HG02798 (cell line): Measurements from ENCODE around the gene TRMT13.
A peak's percentile ranks its signal among the peaks of the same experiment; 100 is the strongest.
"Not testable (repeated sequence)": the region's sequence is repeated elsewhere in the genome, so short reads cannot be mapped to it uniquely, and the experiment has no call there.

Experiments
- ATAC-seq: cut with Tn5 transposase; IDR thresholded peaks from one replicate; pipeline ENCODE4 v1.9.1; 2021; ENCODE audit warnings: mild to moderate bottlenecking; ENCODE audit not compliant: unreplicated experiment, poor library complexity

The TRMT13 gene

DNA sequence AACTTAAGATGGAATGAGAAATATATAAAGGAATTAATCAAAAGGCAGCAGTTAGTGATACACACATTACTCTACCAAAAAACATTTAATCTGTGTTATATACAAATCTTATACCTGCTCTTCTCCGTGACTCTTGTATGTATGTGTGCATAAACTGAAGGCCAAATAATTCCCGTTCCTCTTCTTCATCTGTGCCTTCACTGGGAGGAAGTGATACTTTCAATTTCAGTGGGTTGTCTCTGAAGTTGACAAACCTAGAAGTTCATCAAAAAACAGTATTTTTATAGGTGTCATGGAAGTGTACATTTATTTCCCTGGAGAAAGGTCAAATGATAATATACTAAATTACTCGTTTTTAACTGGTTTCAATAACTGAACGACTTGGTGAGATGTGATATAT, 19.3 kb downstream of the TRMT13 start:
- ATAC-seq: peak; percentile 66

DNA sequence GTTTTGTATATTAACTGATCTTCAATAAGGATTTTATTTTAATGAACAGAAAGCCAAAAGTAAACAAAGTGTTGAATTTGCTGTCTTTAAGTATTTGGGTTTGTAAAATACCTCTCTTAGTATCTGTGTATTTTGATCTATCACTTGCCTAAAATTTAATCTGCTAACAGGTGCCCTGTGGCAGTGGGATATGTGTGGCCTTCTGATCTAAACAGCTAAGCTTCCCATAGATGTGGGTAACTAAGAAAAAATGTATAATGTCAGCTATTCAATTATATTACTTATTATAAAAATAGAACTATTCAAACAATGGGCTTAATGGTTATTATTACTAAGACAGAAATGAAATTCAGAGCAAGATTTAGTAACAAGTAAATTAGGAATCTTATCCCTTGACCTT, 29.9 kb downstream of the TRMT13 start:
- ATAC-seq: no peak

DNA sequence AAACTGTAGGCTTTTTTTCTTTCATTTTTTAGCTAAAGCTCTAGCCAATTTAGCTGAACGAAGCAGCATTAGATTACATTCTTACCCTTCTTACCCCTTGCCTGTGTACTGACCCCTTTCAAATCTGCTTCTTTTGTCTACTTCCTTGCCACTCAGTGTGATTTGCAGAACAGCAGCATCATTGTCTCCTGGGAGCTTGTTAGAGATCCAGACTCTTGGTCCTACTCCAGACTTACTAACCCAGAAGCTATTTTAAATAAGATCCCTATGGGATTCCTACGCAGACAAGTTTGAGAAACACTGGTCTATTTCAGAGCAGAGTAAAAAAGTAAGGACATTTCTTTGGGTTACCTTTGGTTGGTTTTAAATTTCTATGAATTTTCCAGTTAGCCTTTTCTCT, 31.3 kb downstream of the TRMT13 start:
- no peak for ATAC-seq

DNA sequence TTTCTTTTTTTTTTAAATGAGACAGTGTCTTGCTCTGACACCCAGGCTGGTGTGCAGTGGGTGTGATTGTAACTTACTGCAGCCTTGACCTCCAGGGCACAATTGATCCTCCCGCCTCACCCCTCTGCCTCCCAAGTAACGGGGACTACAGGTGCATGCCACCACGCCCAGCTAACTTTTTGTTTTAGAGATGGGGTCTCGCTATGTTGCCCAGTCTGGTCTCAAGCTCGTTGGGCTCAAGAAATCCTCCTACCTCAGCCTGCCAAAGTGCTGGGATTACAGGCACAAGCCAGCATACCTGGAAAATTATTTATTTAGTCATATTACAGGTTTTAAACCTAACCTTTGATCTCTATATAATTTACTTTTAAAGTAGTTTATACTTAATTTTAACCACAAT, 31.7 kb downstream of the TRMT13 start:
- no peak for ATAC-seq

DNA sequence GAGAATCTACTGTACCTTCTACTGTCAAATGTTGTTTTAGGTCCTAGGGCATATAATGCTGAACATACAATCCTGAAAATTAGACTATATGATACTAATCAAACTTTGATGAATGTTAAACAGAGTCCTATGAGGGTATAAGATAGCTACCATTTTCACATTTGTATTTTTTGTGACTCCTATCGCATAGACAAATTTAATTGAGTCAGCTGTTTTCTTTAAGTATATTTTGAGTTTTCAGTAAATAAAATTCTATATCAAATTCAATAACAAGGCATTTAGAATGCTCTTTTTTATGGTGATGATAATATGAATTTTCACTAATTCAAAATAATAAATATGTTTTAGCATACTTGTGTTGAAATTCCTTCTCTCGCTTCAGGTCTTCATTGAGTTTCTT, 35.1 kb downstream of the TRMT13 start:
- no peak for ATAC-seq

DNA sequence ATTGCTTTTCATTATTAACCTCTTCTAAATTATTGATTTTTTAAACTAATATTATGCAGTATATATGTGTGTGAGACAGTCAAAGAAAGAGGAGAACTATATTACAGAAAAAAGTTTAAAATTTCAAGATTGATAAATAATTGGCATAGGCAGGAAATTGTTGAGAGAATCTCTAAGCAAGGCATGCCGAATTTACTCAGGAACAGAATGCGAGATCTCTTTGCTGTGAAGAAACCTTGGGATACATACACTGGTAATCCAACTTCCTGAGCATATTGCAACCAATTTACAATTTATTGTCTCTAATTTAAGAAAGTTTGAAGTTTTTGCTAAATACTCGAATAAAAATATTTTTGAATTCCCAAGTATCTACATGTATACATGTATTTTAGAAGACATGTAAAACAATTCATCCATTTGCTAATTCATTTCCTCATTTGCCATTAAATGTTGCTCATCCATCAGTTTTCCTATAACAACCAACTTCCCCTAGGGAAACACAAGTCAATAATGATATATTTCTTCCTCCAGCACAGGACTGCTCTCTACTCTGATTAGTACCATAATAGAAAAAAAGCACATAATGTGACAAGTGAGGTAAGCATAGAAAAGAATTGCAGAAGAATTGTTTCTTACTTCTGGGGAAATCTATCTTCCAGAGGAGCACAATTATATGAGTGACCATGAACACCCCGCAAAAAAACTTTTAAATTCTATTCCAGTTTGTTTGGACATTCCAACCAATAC, 44.5 kb downstream of the TRMT13 start:
- no peak for ATAC-seq

DNA sequence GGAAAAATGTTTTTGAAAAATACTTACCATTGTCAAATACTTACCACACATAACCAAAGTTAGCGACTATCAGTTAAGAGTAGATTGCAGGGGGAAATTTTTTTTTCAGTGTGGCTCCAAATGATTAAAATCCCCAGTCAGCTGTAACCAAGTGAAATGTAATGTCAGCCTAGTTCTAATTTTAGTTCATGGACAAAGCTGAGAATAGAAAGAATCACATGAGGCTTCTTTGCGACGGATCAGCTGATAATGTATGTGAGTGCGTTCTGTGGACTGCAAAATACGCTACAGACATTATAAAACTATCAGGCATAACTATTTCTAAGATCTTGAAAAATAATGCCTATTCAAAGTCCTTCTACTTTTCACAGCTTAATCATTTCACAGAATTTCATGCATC, 45.1 kb downstream of the TRMT13 start, which contains the start of gene LRRC39:
TSS of gene LRRC39 (minus strand) at position 166 of the 400 bp plus-strand sequence. CDS start 9,740 bp downstream, outside the sequence.
- no peak for ATAC-seq

DNA sequence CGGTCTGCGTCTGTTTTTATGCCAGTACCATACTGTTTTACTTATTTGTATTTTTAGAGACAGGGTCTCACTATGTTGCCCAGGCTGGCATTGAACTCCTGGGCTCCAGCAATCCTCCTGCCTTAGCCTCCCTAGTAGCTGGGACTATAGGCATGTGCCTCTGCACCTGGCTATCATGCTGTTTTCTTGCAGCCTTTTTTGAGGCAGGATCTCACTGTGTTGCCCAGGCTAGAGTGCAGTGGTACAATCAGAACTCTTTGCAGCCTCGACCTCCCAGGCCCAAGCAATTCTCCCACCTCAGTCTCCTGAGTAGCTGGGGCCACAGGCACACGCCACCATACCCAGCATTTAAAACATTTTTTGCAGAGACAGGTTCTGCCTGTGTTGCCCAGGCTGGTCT, 50.4 kb downstream of the TRMT13 start:
- ATAC-seq: no peak

DNA sequence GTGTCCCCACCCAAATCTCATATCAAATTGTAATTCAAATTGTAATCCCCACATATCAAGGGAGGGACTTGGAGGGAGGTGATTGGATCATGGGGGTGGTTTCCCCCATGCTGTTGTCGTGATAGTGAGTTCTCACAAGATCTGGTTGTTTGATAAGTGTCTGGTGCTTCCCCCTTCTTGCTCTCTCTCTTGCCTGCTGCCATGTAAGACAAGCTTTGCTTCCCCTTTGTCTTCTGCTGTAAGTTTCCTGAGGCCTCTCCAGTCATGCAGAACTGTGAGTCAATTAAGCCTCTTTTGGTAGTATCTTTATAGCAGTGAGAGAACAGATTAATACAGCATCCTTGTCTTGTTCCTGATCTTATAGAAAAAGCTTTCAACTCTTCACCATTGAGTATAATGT, 51.6 kb downstream of the TRMT13 start:
- ATAC-seq: no peak

DNA sequence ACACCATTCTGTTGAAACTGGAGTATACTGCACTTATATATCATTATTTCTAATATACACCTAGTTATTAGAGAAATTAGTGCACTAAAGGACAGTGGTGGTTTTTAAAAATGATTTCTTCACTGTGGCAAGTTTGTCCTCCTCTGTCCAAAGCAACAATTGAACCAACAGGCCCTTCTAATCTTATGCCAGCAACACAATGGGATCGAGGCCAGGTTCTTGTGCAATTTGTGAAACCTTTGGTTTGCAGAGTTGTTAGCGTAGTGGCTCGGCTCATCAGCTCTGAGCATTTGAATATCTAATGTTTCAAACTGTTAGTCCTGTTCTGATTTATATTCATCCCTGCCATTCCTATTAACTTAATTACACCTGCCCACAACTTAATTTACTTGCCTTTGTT, 54.9 kb downstream of the TRMT13 start:
- ATAC-seq: no peak

DNA sequence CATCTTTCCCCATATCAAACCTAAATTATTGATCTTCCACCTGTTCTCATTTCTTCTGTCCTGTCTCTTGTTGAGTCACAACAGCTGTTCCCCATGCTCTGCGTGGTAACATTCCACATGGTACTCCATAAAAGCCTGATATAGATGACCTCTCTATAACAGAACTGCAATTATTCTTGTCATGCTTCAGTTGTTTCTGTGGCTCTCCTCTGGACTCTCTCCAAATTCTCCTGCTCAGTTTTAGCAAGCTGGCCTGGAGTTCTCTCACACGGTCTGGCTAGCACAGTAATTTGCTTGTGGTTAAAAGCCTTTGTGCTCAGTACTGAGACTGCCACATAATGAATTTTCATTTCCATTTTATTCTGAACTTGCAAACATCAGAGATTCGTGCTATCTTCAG, 55.7 kb downstream of the TRMT13 start:
- ATAC-seq: peak; percentile 71

DNA sequence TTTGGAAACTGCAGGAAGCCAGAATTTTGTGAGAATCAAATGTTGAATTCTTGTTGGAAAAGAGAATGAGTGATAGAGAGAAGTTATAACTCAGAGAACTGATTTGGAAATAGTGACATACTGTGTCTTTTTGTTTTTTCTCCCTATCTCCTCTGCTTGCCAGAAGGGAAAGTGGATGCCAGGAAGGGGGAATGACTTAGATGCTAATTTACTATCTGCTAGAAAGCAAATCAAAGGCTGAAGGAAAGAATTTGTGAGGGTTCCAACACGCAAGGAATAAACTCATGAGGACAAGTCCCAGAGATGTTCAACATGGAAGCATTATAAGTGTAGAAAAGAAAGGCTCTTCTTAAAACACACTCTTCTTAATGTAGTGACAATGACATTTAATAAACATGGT, 65.6 kb downstream of the TRMT13 start:
- ATAC-seq: no peak

DNA sequence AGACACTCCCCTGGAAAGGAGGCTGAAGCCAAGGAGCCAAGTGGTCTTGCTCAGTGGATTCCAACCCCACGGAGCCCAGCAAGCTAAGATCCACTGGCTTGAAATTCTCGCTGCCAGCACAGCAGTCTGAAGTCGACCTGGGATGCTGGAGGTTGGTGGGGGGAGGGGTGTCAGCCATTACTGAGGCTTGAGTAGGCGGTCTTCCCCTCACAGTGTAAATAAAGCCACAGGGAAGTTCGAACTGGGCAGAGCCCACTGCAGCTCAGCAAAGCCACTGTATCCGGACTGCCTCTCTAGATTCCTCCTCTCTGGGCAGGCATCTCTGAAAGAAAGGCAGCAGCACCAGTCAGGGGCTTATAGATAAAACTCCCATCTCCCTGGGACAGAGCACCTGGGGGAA, 67.1 kb downstream of the TRMT13 start:
- not testable (repeated sequence) for ATAC-seq
